ENCODE results near the gene LMF1.

Gene LMF1

DNA sequence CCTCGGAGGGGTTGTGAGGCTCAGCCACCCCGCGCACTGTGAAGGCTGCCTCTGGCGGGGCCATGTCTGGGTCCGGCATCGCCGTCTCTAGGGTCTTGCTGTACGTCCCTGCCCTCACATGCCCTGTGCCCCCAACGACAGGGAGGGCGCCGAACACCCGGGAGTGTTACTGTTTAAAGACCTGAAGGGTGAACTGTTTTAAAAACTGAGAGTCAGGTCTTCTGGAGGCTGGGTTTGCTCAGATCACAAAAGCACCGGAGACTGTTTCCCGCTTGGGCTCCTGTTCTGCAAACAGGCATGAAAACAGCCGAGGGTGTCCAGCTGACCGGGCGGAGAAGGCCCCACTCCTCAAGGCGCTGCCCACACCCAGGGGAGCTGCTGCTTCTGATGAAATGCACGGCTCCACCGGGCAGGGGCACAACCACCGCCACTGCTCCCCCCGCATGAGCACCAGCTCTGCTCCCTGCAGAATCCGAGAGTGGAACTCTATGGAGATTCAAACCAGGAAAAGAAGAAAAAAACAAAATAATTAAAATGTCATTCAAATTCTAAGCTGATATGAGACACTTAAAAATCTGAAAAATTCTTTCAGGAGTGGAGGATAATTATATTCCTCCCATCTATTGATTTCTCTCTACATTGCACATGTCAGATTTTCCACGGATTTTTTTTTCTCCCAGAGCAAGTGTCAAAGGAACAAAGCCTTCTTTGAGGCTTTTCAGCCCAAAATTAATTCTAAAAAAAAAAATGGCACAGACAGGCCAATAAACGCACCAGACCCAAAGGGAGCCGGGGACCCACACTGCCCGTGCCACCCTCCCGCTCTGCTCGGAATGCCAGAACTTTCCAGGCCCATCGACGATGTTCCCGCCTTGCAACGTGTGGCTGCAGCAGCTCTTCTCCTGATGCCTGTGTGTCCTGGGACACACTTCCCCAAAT lies 74.3 kb downstream of the LMF1 start:
- Histone ChIP-seq H3K4me2 (ENCODE audit: low read length) (no peak overlapping the region), H3K9me3 (ENCODE audit: insufficient read depth, low read length) (no peaks in the 10 kb centered on the region), H3K4me3 (ENCODE audit: low read length) (no peak overlapping the region), H3K27me3 (ENCODE audit: low read depth, low read length) (no peaks in the 10 kb centered on the region), H3K79me2 (ENCODE audit: low read length) (no peaks in the 10 kb centered on the region), H3K9ac (ENCODE audit: low read length) (no peak overlapping the region), H3K4me1 (ENCODE audit: low read length) (peaks cover 6% of the 10 kb centered on the region), H3K27ac (ENCODE audit: low read length) (no peak overlapping the region), H3K36me3 (replicated peaks; ENCODE audit: low read depth, low read length) (no peaks in the 10 kb centered on the region), H2AFZ (ENCODE audit: low read depth, low read length) (no peak overlapping the region), H4K20me1 (ENCODE audit: insufficient read depth, low read length) (no peaks in the 10 kb centered on the region)
- TF ChIP-seq, protein P1, sequence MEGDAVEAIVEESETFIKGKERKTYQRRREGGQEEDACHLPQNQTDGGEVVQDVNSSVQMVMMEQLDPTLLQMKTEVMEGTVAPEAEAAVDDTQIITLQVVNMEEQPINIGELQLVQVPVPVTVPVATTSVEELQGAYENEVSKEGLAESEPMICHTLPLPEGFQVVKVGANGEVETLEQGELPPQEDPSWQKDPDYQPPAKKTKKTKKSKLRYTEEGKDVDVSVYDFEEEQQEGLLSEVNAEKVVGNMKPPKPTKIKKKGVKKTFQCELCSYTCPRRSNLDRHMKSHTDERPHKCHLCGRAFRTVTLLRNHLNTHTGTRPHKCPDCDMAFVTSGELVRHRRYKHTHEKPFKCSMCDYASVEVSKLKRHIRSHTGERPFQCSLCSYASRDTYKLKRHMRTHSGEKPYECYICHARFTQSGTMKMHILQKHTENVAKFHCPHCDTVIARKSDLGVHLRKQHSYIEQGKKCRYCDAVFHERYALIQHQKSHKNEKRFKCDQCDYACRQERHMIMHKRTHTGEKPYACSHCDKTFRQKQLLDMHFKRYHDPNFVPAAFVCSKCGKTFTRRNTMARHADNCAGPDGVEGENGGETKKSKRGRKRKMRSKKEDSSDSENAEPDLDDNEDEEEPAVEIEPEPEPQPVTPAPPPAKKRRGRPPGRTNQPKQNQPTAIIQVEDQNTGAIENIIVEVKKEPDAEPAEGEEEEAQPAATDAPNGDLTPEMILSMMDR (IDR thresholded peaks at IDR 0.05; ENCODE audit: low read depth, low read length) = no peak
- TF ChIP-seq EZH2phosphoT487 (IDR thresholded peaks at IDR 0.05; ENCODE audit: low read depth) = no peak

DNA sequence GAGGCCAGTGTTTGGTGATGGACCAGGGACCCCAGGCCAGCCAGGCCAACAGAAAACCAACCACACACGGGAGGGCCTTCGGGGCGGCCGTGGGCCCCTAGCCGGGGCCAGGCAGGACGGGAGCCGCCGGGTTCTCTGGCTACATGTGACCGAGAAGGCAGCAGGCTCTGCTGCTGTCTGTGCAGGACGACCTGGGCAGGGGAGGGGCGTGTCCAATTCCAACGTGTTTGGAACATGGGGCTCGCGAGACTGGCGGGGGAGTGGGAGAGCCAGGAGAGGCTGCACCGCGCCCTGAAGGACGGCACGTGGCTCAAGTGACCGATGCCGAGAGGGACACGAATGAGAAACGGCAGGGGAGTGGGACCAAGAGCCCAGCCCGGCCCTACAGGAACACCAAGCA lies 75.4 kb downstream of the LMF1 start:
- H3K27me3 ChIP-seq (ENCODE audit: low read depth, low read length) = no peaks in the 10 kb centered on the region
- H3K36me3 ChIP-seq (replicated peaks; ENCODE audit: low read depth, low read length) = no peaks in the 10 kb centered on the region
- no peak overlapping the region for H2AFZ ChIP-seq (ENCODE audit: low read depth, low read length)
- no peak for TF ChIP-seq EZH2phosphoT487 (IDR thresholded peaks at IDR 0.05; ENCODE audit: low read depth)
- TF ChIP-seq, protein P1 (IDR thresholded peaks at IDR 0.05; ENCODE audit: low read depth, low read length) = no peak
- H3K4me1 ChIP-seq (ENCODE audit: low read length) = no peaks in the 10 kb centered on the region
- no peak overlapping the region for H3K9ac ChIP-seq (ENCODE audit: low read length)
- no peak overlapping the region for H3K4me2 ChIP-seq (ENCODE audit: low read length)
- no peaks in the 10 kb centered on the region for H3K79me2 ChIP-seq (ENCODE audit: low read length)
- H3K4me3 ChIP-seq (ENCODE audit: low read length) = no peak overlapping the region
- H3K9me3 ChIP-seq (ENCODE audit: insufficient read depth, low read length) = no peaks in the 10 kb centered on the region
- H3K27ac ChIP-seq (ENCODE audit: low read length) = no peak overlapping the region
- H4K20me1 ChIP-seq (ENCODE audit: insufficient read depth, low read length) = no peaks in the 10 kb centered on the region

DNA sequence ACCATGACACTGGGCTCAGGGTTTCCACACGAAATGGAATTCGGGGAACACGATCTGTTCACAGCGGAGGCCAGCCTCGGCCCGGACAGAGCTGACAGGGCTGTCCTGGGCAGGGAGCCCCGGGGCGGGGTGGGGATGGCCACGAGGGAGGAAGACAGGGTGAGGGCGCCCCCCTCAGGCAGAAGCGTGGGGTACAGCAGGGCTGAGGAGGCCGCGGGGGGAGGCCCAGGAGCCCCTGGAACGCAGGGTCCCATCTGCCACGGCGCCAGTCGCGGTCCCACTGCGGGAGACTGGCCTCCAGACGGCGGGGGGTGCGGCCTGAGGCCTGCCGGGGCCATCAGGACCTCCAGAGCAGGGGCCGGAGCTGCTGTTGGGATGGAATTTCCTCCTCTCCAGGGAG lies 75.9 kb downstream of the LMF1 start:
- Histone ChIP-seq H3K9ac (ENCODE audit: low read length) (no peak overlapping the region), H3K4me3 (ENCODE audit: low read length) (no peak overlapping the region), H3K79me2 (ENCODE audit: low read length) (no peaks in the 10 kb centered on the region), H3K4me2 (ENCODE audit: low read length) (no peak overlapping the region), H4K20me1 (ENCODE audit: insufficient read depth, low read length) (no peaks in the 10 kb centered on the region), H3K9me3 (ENCODE audit: insufficient read depth, low read length) (no peaks in the 10 kb centered on the region), H3K36me3 (replicated peaks; ENCODE audit: low read depth, low read length) (no peaks in the 10 kb centered on the region), H3K4me1 (ENCODE audit: low read length) (no peaks in the 10 kb centered on the region), H3K27ac (ENCODE audit: low read length) (no peak overlapping the region), H2AFZ (ENCODE audit: low read depth, low read length) (no peak overlapping the region), H3K27me3 (ENCODE audit: low read depth, low read length) (no peaks in the 10 kb centered on the region)
- TF ChIP-seq, protein P1 (IDR thresholded peaks at IDR 0.05; ENCODE audit: low read depth, low read length) = peak; percentile 21; the same call in 1 of the 2 replicates
- no peak for TF ChIP-seq EZH2phosphoT487 (IDR thresholded peaks at IDR 0.05; ENCODE audit: low read depth)

DNA sequence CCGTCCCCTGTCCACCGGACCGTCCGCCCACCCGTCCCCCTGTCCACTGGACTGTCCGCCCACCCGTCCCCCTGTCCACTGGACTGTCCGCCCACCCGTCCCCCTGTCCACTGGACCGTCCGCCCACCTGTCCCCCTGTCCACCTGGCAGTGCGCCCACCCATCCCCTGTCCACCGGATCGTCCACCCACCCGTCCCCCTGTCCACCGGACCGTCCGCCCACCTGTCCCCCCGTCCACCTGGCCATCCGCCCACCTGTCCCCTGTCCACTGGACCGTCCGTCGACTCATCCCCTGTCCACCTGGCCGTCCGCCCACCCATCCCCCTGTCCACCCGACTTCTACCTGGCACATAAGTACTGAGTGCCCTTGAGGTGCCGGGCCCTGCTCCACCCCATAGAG lies 76.6 kb downstream of the LMF1 start:
- Histone ChIP-seq H3K36me3 (replicated peaks; ENCODE audit: low read depth, low read length) (no peaks in the 10 kb centered on the region), H3K27me3 (ENCODE audit: low read depth, low read length) (no peaks in the 10 kb centered on the region), H2AFZ (ENCODE audit: low read depth, low read length) (no peak overlapping the region), H3K9me3 (ENCODE audit: insufficient read depth, low read length) (no peaks in the 10 kb centered on the region), H4K20me1 (ENCODE audit: insufficient read depth, low read length) (no peaks in the 10 kb centered on the region), H3K4me3 (ENCODE audit: low read length) (no peak overlapping the region), H3K79me2 (ENCODE audit: low read length) (no peaks in the 10 kb centered on the region), H3K4me1 (ENCODE audit: low read length) (no peaks in the 10 kb centered on the region), H3K4me2 (ENCODE audit: low read length) (no peak overlapping the region), H3K9ac (ENCODE audit: low read length) (no peak overlapping the region), H3K27ac (ENCODE audit: low read length) (no peak overlapping the region)
- no peak for TF ChIP-seq EZH2phosphoT487 (IDR thresholded peaks at IDR 0.05; ENCODE audit: low read depth)
